K562 (cell line): ENCODE measurements around the gene LRRC43. TPM values are rescaled to one million over a fixed set of nuclear protein-coding genes. Genes with fewer than 3 reads are reported as not detected.

ENCODE experiments used
- ATAC-seq: fragments of 200-7000 bp; cut with Tn5 transposase; 3 replicates; pipeline ENCODE4 v1.9.1; 2020; ENCODE audit warnings: moderate library complexity
- BruUV-seq: library from RNA; stranded (reverse); fragments of 400-500 nt; replicated peaks from 2 replicates; lab custom pipeline; 2021; lab: Mats Ljungman, UMichigan
- CTCF ChIA-PET: fragments of 300-600 bp; formaldehyde crosslinking; extraction: SDS; loops from one replicate; lab custom pipeline; 2021; ENCODE audit warnings: low intra/inter-chr PET ratio; lab: Yijun Ruan, JAX
- POLR2A ChIA-PET: fragments of 300-600, 350-650 bp; sonication (Branson Sonifier 250); formaldehyde crosslinking; extraction: SDS; loops from one replicate; lab custom pipeline; 2021; ENCODE audit warnings: antibody characterized with exemption, inconsistent platforms; lab: Yijun Ruan, JAX
- DNase-seq, 4 experiments: peaks; one replicate each; pipeline versions ENCODE4 v3.0.0 to v3.0.0-alpha.2; 2011 to 2018; ENCODE audit warnings: low spot score in 3 of 4, mixed read lengths in 3 of 4; ENCODE audit errors: extremely low read depth in 1 of 4
- FAIRE-seq: peaks from 2 replicates; lab custom pipeline; 2011; peaks lifted over from hg19 to GRCh38; lab: Jason Lieb, UNC
- H2AFZ ChIP-seq: 2 replicates; pipeline ENCODE4 v1.6.0; 2011; ENCODE audit warnings: low read depth, low read length, control low read depth, inconsistent platforms
- H3K27ac ChIP-seq: fragments of 200-600 bp; 3 replicates; pipeline ENCODE4 v1.8.0; 2011; ENCODE audit warnings: low read depth, mild to moderate bottlenecking, control low read depth, inconsistent platforms, low read length, moderate library complexity, mixed read lengths; ENCODE audit errors: extremely low read depth
- H3K27me3 ChIP-seq, 2 experiments: fragments of 300-600 bp in 1 of 2; 2 replicates in 1 of 2; 3 replicates in 1 of 2; pipeline versions ENCODE4 v1.6.0 to v1.8.0; 2011; ENCODE audit warnings: inconsistent platforms in 2 of 2, low read length in 2 of 2, mild to moderate bottlenecking in 1 of 2, mixed read lengths in 1 of 2, moderate library complexity in 1 of 2; ENCODE audit not compliant: control insufficient read depth in 2 of 2, insufficient read depth in 2 of 2
- H3K36me3 ChIP-seq: fragments of 300-600 bp; 3 replicates; pipeline ENCODE4 v1.8.0; 2011; ENCODE audit warnings: mild to moderate bottlenecking, low read length, inconsistent platforms; ENCODE audit not compliant: control insufficient read depth, insufficient read depth
- H3K4me1 ChIP-seq, 2 experiments: fragments of 200-600 bp in 1 of 2; replicated peaks in 1 of 2; 2 replicates in 1 of 2; 3 replicates in 1 of 2; pipeline versions ENCODE4 v1.5.1 to v1.8.0; 2011; ENCODE audit warnings: inconsistent platforms in 2 of 2, low read length in 2 of 2, mild to moderate bottlenecking in 1 of 2, mixed read lengths in 1 of 2, moderate library complexity in 1 of 2; ENCODE audit not compliant: control insufficient read depth in 2 of 2, insufficient read depth in 2 of 2
- H3K4me2 ChIP-seq: 2 replicates; pipeline ENCODE4 v1.6.1; 2011; ENCODE audit warnings: low read length, control low read depth, inconsistent platforms, mixed read lengths; ENCODE audit not compliant: insufficient read depth
- H3K4me3 ChIP-seq: fragments of 200-600 bp; sonication (generic), shearing (Covaris generic); 2 replicates; pipeline ENCODE4 v1.5.1; 2016; ENCODE audit warnings: control low read depth, inconsistent platforms
- H3K79me2 ChIP-seq: fragments of 200-600 bp; 3 replicates; pipeline ENCODE4 v1.8.0; 2011; ENCODE audit warnings: low read length, inconsistent platforms; ENCODE audit not compliant: control insufficient read depth, insufficient read depth
- H3K9ac ChIP-seq, 2 experiments: 2 replicates each; pipeline versions ENCODE4 v1.6.0 to v1.6.1; 2011; ENCODE audit warnings: low read depth in 2 of 2, low read length in 2 of 2, control low read depth in 1 of 2, inconsistent platforms in 1 of 2, mild to moderate bottlenecking in 1 of 2, mixed read lengths in 1 of 2; ENCODE audit not compliant: insufficient read depth in 1 of 2
- H3K9me1 ChIP-seq: one replicate; pipeline ENCODE4 v1.6.0; 2011; ENCODE audit warnings: inconsistent platforms, mild to moderate bottlenecking, low read length, moderate library complexity; ENCODE audit not compliant: control insufficient read depth, insufficient read depth
- H3K9me3 ChIP-seq: replicated peaks from 2 replicates; pipeline ENCODE4 v1.5.1; 2011; ENCODE audit warnings: low read depth, low read length, inconsistent platforms; ENCODE audit not compliant: control insufficient read depth, insufficient read depth
- H4K20me1 ChIP-seq: replicated peaks from 2 replicates; pipeline ENCODE4 v1.6.1; 2011; ENCODE audit warnings: low read length, inconsistent platforms, mixed read lengths; ENCODE audit not compliant: control insufficient read depth, insufficient read depth
- ILK ChIP-seq: fragments of 450-650 bp; IDR thresholded peaks from 2 replicates; pipeline ENCODE4 v1.6.1; 2016; ENCODE audit warnings: missing genetic modification characterization, low read depth, mild to moderate bottlenecking, missing compliant biosample characterization, moderate library complexity, borderline replicate concordance
- MED1 ChIP-seq: sonication (generic); formaldehyde crosslinking; IDR thresholded peaks from 2 replicates; pipeline ENCODE4 v1.8.1; 2023; ENCODE audit warnings: missing genetic modification reagents, borderline replicate concordance
- NFIC ChIP-seq: fragments of 450-650 bp; IDR thresholded peaks from 2 replicates; pipeline ENCODE4 v1.6.1; 2017; ENCODE audit warnings: mild to moderate bottlenecking, inconsistent platforms
- POLR2G ChIP-seq: fragments of 200-400 bp; formaldehyde crosslinking; IDR thresholded peaks from 2 replicates; pipeline ENCODE4 v1.6.1; 2017; ENCODE audit warnings: low read depth, mild to moderate bottlenecking, antibody characterized with exemption, low read length, moderate library complexity
- RBM22 ChIP-seq: fragments of 200-400 bp; formaldehyde crosslinking; IDR thresholded peaks from 2 replicates; pipeline ENCODE4 v1.6.1; 2018; ENCODE audit warnings: low read length, low read depth; ENCODE audit not compliant: poor library complexity, severe bottlenecking
- USF2 ChIP-seq: sonication (generic); formaldehyde crosslinking; IDR thresholded peaks from 2 replicates; pipeline ENCODE4 v1.5.0; 2020; ENCODE audit warnings: missing genetic modification reagents
- WGBS: fragments of 100-300 bp; shearing (Covaris generic); methylation state at CpG from one replicate; pipeline ENCODE4 v1.1.6; 2016; ENCODE audit warnings: low coverage, mixed read lengths; ENCODE audit not compliant: insufficient coverage; ENCODE audit errors: missing lambda C conversion rate; 5-methylcytosine and 5-hydroxymethylcytosine counted together
- in situ Hi-C: fragments of 300-500 bp; cut with MboI; formaldehyde crosslinking; loops from 4 replicates; pipeline ENCODE4 v1.15.0; 2018; ENCODE audit warnings: inconsistent platforms, mixed read lengths
- intact Hi-C: fragments of 100-400 bp; cut with micrococcal nuclease; formaldehyde crosslinking; loops from 2 replicates; pipeline ENCODE4 v1.14.2; 2022
- polyA plus RNA-seq, 8 experiments: library from polyadenylated mRNA; depleted of rRNA in 4 of 8; stranded (reverse) in 5 of 8; unstranded in 3 of 8; fragments of >200 nt; fragmentation: Nextera tagmentation in 2 of 8; fragmentation: Illumina TruSeq in 1 of 8; extraction: Ambion mirVana in 2 of 8; extraction: Trizol in 1 of 8; gene quantifications; 2 replicates each; pipeline versions ENCODE4 v1.2.1 to v1.2.3, GENCODE V29; 2011 to 2014; ENCODE audit warnings: inconsistent platforms in 1 of 8, missing spikeins in 1 of 8
- total RNA-seq, 7 experiments: library from RNA; depleted of rRNA in 6 of 7; stranded (reverse); fragments of >200 nt in 6 of 7; fragmentation: Illumina TruSeq in 2 of 7; extraction: Trizol in 2 of 7; gene quantifications; 2 replicates each; pipeline versions ENCODE4 v1.2.1 to v1.2.3, GENCODE V29; 2011 to 2021; ENCODE audit warnings: low replicate concordance in 1 of 7

Gene LRRC43
- total and polyA plus RNA-seq, 9 of the 15 experiments (the other 6 are each of a cell fraction or from before 2014, with no cell fraction given), result 0.19 TPM; not detected in 8

- ATAC-seq, result no peak
- POLR2A ChIA-PET, result interaction anchor here (0.7 to 1.6 kb wide), 3 partner anchors 8 to 117 kb away, joined by 3 to 4 read pairs (median 3); no protein-coding TSS in a partner anchor
Observed at GRCh38 chr12:122140467-122141257, 42.3 kb upstream of the LRRC43 start.

GRCh38 chr12:122141911-122142725 is 40.8 kb upstream of the LRRC43 start:
- 87% methylated on average over 17 of the region's 21 CpGs for WGBS
- FAIRE-seq, result no peak

More at GRCh38 chr12:122140467-122141257, 42.3 kb upstream of the LRRC43 start:
- Histone ChIP-seq H3K27me3 (no peaks in the 10 kb centered on the region), H4K20me1 (peaks cover 25% of the 10 kb centered on the region), H2AFZ (no peak overlapping the region), H3K36me3 (peaks cover 77% of the 10 kb centered on the region), H3K9ac (no peak overlapping the region), H3K9me1 (peaks cover 3% of the 10 kb centered on the region), H3K27ac (no peak overlapping the region), H3K4me3 (no peak overlapping the region), H3K79me2 (no peaks in the 10 kb centered on the region), H3K9me3 (no peaks in the 10 kb centered on the region), H3K4me2 (no peak overlapping the region), H3K4me1 (peaks cover 0 to 30% of the 10 kb centered on the region in 2 experiments; a peak in 1 of 5 replicates)
- FAIRE-seq, result no peak
- TF ChIP-seq ILK (tag), result no peak
- TF ChIP-seq RBM22, result peak; percentile 33
- 93% methylated on average over 19 of the region's 19 CpGs for WGBS
- intact Hi-C loops, result no loop called here
- BruUV-seq, result no TSS peak
- CTCF ChIA-PET, result no interaction called here
- DNase-seq, result no peak
- in situ Hi-C loops, result no loop called here

More at GRCh38 chr12:122141911-122142725, 40.8 kb upstream of the LRRC43 start:
- H3K79me2 ChIP-seq, result no peaks in the 10 kb centered on the region
- ATAC-seq, result no peak
- CTCF ChIA-PET, result no interaction called here
- H3K9me1 ChIP-seq, result peaks cover 9% of the 10 kb centered on the region
- TF ChIP-seq MED1 (CRISPR knock-in tag) (no peak), POLR2G (peak; percentile 49), USF2 (CRISPR knock-in tag) (no peak), RBM22 (peak; percentile 58), NFIC (0 out of 2 replicates have a peak, but pooled peaks have one; percentile 22)
- no peaks in the 10 kb centered on the region for H3K9me3 ChIP-seq
- H3K36me3 ChIP-seq, result peaks cover 66% of the 10 kb centered on the region; the same call in 2 of the 3 replicates
- peaks cover 39% of the 10 kb centered on the region for H4K20me1 ChIP-seq
- H3K4me3 ChIP-seq, result no peak overlapping the region
- POLR2A ChIA-PET, result interaction anchor here (0.6 to 1.4 kb wide), 3 partner anchors 15 to 79 kb away, joined by 3 read pairs; no protein-coding TSS in a partner anchor
- no peak overlapping the region for H3K27ac ChIP-seq
- in situ Hi-C loops, result no loop called here
- H3K27me3 ChIP-seq, result no peaks in the 10 kb centered on the region
- H3K4me1 ChIP-seq, result peaks cover 0 to 34% of the 10 kb centered on the region in 2 experiments; a peak in 1 of 5 replicates
- intact Hi-C loops, result no loop called here
- no peak overlapping the region for H2AFZ ChIP-seq
- no TSS peak for BruUV-seq
- H3K4me2 ChIP-seq, result no peak overlapping the region
- DNase-seq, result no peak
- peak overlapping the region in 1 of 2 experiments; percentile 1; a peak in 1 of 4 replicates for H3K9ac ChIP-seq
